ENCODE measurements around the gene IMPA2.
"Not testable (repeated sequence)": the region's sequence is repeated elsewhere in the genome, so short reads cannot be mapped to it uniquely, and the experiment has no call there.

IMPA2 gene

DNA sequence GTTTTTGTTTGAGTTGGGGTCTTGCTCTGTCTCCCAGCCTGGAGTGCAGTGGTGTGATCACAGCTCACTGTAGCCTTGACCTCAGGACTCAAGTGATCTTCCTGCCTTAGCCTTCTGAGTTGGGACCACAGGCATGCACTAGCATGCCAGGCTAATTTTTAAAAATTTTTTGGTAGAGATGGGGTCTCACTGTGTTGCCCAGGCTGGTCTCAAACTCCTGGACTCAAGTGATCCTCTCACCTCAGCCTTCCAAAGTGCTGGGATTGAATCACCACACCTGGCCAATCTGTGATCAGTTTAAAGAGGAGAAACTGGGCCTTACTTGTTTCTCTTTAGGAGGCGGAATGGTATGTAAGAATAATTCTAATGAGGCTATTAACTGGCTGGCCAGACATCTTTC, 49.9 kb downstream of the IMPA2 start:
- Histone ChIP-seq H3K9ac (ENCODE audit: low read length in 2 of 2) (no peak overlapping the region), H3K9me3 (ENCODE audit: control insufficient read depth in 2 of 2, low read length in 2 of 2) (no peaks in the 10 kb centered on the region), H3K27ac (ENCODE audit: low read length) (no peak overlapping the region), H3K27me3 (ENCODE audit: control insufficient read depth in 1 of 2, insufficient read depth in 2 of 2, low read length in 2 of 2) (no peaks in the 10 kb centered on the region), H3K4me3 (ENCODE audit: low read length in 2 of 2) (no peak overlapping the region), H3K4me1 (ENCODE audit: control insufficient read depth, insufficient read depth, low read length) (peaks cover 16% of the 10 kb centered on the region), H3K36me3 (ENCODE audit: control insufficient read depth in 2 of 2, insufficient read depth in 2 of 2, low read length in 2 of 2) (peaks cover 7 to 17% of the 10 kb centered on the region in 2 donors)

DNA sequence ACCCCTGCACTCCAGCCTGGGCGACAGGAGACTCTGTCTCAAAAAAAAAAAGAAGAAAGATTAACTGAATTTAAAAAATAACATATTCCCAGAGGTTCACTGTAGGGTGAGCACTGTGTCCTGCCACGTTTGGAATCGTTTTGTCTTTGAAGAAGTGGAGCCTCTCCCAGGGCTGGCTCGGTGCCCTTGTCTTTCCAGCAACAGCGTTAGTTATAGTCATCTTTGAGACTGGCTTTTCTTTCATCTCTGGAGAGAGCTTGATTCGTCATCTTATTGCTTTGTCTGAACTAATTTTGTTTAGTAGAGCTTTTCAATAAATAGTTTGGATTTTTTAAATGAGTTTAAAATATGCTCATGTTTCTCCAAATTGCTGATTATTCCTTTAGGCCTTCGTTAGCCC, 50.5 kb downstream of the IMPA2 start:
- H3K9ac ChIP-seq (ENCODE audit: low read length in 2 of 2) = no peak overlapping the region
- peaks cover 7 to 17% of the 10 kb centered on the region in 2 donors for H3K36me3 ChIP-seq (ENCODE audit: control insufficient read depth in 2 of 2, insufficient read depth in 2 of 2, low read length in 2 of 2)
- H3K27me3 ChIP-seq (ENCODE audit: control insufficient read depth in 1 of 2, insufficient read depth in 2 of 2, low read length in 2 of 2) = no peaks in the 10 kb centered on the region
- H3K27ac ChIP-seq (ENCODE audit: low read length) = no peak overlapping the region
- H3K4me3 ChIP-seq (ENCODE audit: low read length in 2 of 2) = no peak overlapping the region
- H3K4me1 ChIP-seq (ENCODE audit: control insufficient read depth, insufficient read depth, low read length) = peaks cover 13% of the 10 kb centered on the region
- H3K9me3 ChIP-seq (ENCODE audit: control insufficient read depth in 2 of 2, low read length in 2 of 2) = no peaks in the 10 kb centered on the region

GRCh38 chr18:12032786-12033642, 51.7 kb downstream of the IMPA2 start:
- Histone ChIP-seq H3K4me1 (ENCODE audit: control insufficient read depth, insufficient read depth, low read length) (peaks cover 12% of the 10 kb centered on the region), H3K27me3 (ENCODE audit: control insufficient read depth in 1 of 2, insufficient read depth in 2 of 2, low read length in 2 of 2) (no peaks in the 10 kb centered on the region), H3K4me3 (ENCODE audit: low read length in 2 of 2) (no peak overlapping the region), H3K9me3 (ENCODE audit: control insufficient read depth in 2 of 2, low read length in 2 of 2) (no peaks in the 10 kb centered on the region), H3K27ac (ENCODE audit: low read length) (no peak overlapping the region), H3K36me3 (ENCODE audit: control insufficient read depth in 2 of 2, insufficient read depth in 2 of 2, low read length in 2 of 2) (peaks cover 7 to 17% of the 10 kb centered on the region in 2 donors), H3K9ac (ENCODE audit: low read length in 2 of 2) (no peak overlapping the region)

DNA sequence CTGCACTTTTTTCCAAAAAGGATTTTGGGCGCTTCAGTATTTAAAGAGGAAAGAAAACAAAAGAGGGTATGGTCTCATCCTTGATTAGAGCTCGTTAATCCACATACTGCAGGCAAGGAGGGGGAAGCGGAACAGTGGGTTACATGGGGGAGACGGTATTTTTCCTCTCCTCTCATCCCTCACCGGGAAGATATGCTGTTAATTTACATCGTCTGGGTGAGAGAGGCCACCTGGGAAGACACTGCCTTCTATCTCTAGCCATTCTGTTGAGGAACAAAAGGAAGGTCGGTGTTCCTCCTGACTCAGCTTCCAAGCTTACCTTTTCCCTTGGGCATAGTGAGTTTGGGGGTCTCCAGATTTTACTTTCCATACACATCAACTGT, 52.3 kb downstream of the IMPA2 start:
- Histone ChIP-seq H3K27me3 (ENCODE audit: control insufficient read depth in 1 of 2, insufficient read depth in 2 of 2, low read length in 2 of 2) (no peaks in the 10 kb centered on the region), H3K4me1 (ENCODE audit: control insufficient read depth, insufficient read depth, low read length) (peaks cover 17% of the 10 kb centered on the region), H3K36me3 (ENCODE audit: control insufficient read depth in 2 of 2, insufficient read depth in 2 of 2, low read length in 2 of 2) (peaks cover 5 to 13% of the 10 kb centered on the region in 2 donors), H3K4me3 (ENCODE audit: low read length in 2 of 2) (no peak overlapping the region), H3K27ac (ENCODE audit: low read length) (no peak overlapping the region), H3K9me3 (ENCODE audit: control insufficient read depth in 2 of 2, low read length in 2 of 2) (no peaks in the 10 kb centered on the region), H3K9ac (ENCODE audit: low read length in 2 of 2) (no peak overlapping the region)

- no peak overlapping the region for H3K9ac ChIP-seq (ENCODE audit: low read length in 2 of 2)
- peaks cover 3 to 11% of the 10 kb centered on the region in 2 donors for H3K36me3 ChIP-seq (ENCODE audit: control insufficient read depth in 2 of 2, insufficient read depth in 2 of 2, low read length in 2 of 2)
- no peaks in the 10 kb centered on the region for H3K27me3 ChIP-seq (ENCODE audit: control insufficient read depth in 1 of 2, insufficient read depth in 2 of 2, low read length in 2 of 2)
- H3K4me3 ChIP-seq (ENCODE audit: low read length in 2 of 2) = no peak overlapping the region
- no peaks in the 10 kb centered on the region for H3K9me3 ChIP-seq (ENCODE audit: control insufficient read depth in 2 of 2, low read length in 2 of 2)
- no peak overlapping the region for H3K27ac ChIP-seq (ENCODE audit: low read length)
- peaks cover 20% of the 10 kb centered on the region for H3K4me1 ChIP-seq (ENCODE audit: control insufficient read depth, insufficient read depth, low read length)
Observed at GRCh38 chr18:12034241-12035100, 53.2 kb downstream of the IMPA2 start.

DNA sequence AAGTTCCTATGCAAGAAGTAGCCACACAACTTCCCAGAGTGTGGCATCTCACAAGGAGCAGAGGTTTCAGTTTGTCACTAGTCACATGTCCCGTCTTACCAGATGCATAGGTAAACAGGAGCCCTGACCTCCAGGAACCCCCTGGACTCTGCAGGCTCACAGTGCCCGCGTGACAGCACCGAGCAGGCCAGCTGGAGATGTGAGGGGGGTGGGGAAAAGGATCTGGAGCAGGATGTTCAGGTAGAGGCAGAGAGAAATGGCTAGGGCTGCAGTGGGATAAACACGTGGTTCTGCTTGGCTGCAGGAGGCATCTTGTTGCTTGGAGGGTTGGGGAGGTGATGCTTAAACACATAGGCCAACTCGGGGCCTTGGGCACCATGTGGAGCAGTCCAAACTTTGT, 54.2 kb downstream of the IMPA2 start:
- peaks cover 20% of the 10 kb centered on the region for H3K4me1 ChIP-seq (ENCODE audit: control insufficient read depth, insufficient read depth, low read length)
- no peak overlapping the region for H3K27ac ChIP-seq (ENCODE audit: low read length)
- H3K27me3 ChIP-seq (ENCODE audit: control insufficient read depth in 1 of 2, insufficient read depth in 2 of 2, low read length in 2 of 2) = no peaks in the 10 kb centered on the region
- H3K36me3 ChIP-seq (ENCODE audit: control insufficient read depth in 2 of 2, insufficient read depth in 2 of 2, low read length in 2 of 2) = peaks cover 3 to 5% of the 10 kb centered on the region in 2 donors
- no peaks in the 10 kb centered on the region for H3K9me3 ChIP-seq (ENCODE audit: control insufficient read depth in 2 of 2, low read length in 2 of 2)
- H3K4me3 ChIP-seq (ENCODE audit: low read length in 2 of 2) = no peak overlapping the region
- no peak overlapping the region for H3K9ac ChIP-seq (ENCODE audit: low read length in 2 of 2)

DNA sequence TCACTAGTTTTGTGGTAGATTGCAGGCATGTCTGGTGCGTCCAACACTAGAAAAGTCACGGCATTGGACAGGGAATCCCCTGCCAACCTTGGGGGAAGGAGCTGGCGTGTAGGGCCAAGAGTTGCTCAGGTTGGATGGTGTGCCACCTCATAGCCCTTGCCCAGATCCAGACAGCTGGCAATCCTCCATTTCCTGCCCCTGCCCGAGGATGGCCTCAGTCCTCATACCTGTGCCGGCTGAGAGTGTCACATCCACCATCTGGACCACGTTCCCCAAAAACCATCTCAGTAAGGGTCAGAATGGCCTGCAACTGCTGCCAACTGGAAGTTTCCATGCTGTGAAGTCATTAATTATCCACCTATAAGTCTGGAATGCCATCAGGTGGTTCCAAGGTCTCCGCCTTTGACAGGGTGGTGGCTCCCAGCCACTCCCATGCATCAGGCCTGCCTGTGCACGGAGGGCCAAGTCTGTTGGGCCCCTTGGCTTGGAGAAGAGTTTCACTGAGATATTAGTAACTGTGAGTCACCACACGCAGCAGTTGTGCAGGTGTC, 55.0 kb downstream of the IMPA2 start:
- H3K27me3 ChIP-seq (ENCODE audit: control insufficient read depth in 1 of 2, insufficient read depth in 2 of 2, low read length in 2 of 2) = no peaks in the 10 kb centered on the region
- no peak overlapping the region for H3K9ac ChIP-seq (ENCODE audit: low read length in 2 of 2)
- no peaks in the 10 kb centered on the region for H3K9me3 ChIP-seq (ENCODE audit: control insufficient read depth in 2 of 2, low read length in 2 of 2)
- H3K4me1 ChIP-seq (ENCODE audit: control insufficient read depth, insufficient read depth, low read length) = peaks cover 20% of the 10 kb centered on the region
- no peaks in the 10 kb centered on the region for H3K36me3 ChIP-seq (ENCODE audit: control insufficient read depth in 2 of 2, insufficient read depth in 2 of 2, low read length in 2 of 2)
- no peak overlapping the region for H3K27ac ChIP-seq (ENCODE audit: low read length)
- no peak overlapping the region for H3K4me3 ChIP-seq (ENCODE audit: low read length in 2 of 2)

DNA sequence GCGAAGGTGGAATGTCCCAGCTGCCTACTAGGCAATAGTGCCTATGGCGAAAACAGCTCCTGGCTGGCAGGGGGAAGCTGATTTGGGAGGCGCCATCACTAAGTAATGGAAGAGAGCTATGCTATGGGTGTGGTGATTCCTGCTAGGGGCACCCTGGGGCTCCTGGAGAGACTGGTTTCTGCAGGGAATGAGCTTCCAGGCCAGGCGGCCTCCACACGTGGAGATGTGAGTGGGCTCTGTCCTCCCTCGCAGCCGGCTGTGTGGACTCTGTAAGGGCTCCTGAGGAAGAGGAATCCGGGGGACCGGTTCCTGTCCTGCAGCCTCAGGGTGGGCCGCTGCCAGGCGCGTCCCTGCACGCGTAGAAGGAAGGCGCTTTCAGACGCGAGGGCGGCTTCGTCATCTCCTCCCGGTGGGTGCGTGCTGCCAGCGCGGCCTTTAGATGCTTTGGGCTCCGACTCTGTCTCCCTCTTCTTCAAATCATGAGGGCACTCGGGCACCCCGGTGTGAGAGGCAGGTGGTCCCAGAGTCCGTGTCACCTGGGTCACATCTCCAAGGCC, 56.9 kb downstream of the IMPA2 start:
- Histone ChIP-seq H3K27ac (ENCODE audit: low read length) (no peak overlapping the region), H3K36me3 (ENCODE audit: control insufficient read depth in 2 of 2, insufficient read depth in 2 of 2, low read length in 2 of 2) (no peaks in the 10 kb centered on the region), H3K27me3 (ENCODE audit: control insufficient read depth in 1 of 2, insufficient read depth in 2 of 2, low read length in 2 of 2) (no peaks in the 10 kb centered on the region), H3K4me1 (ENCODE audit: control insufficient read depth, insufficient read depth, low read length) (peaks cover 14% of the 10 kb centered on the region), H3K9ac (ENCODE audit: low read length in 2 of 2) (peak overlapping the region in 1 of 2 donors; percentile 54), H3K4me3 (ENCODE audit: low read length in 2 of 2) (peak overlapping the region; percentile 63 to 79), H3K9me3 (ENCODE audit: control insufficient read depth in 2 of 2, low read length in 2 of 2) (no peaks in the 10 kb centered on the region)

- no peak overlapping the region for H3K27ac ChIP-seq (ENCODE audit: low read length)
- H3K36me3 ChIP-seq (ENCODE audit: control insufficient read depth in 2 of 2, insufficient read depth in 2 of 2, low read length in 2 of 2) = no peaks in the 10 kb centered on the region
- H3K4me3 ChIP-seq (ENCODE audit: low read length in 2 of 2) = peak overlapping the region; percentile 63 to 79
- H3K9me3 ChIP-seq (ENCODE audit: control insufficient read depth in 2 of 2, low read length in 2 of 2) = no peaks in the 10 kb centered on the region
- no peaks in the 10 kb centered on the region for H3K27me3 ChIP-seq (ENCODE audit: control insufficient read depth in 1 of 2, insufficient read depth in 2 of 2, low read length in 2 of 2)
- H3K4me1 ChIP-seq (ENCODE audit: control insufficient read depth, insufficient read depth, low read length) = peaks cover 11% of the 10 kb centered on the region
- peak overlapping the region; percentile 54 to 64 for H3K9ac ChIP-seq (ENCODE audit: low read length in 2 of 2)
Observed at GRCh38 chr18:12038639-12039539, 57.6 kb downstream of the IMPA2 start.

DNA sequence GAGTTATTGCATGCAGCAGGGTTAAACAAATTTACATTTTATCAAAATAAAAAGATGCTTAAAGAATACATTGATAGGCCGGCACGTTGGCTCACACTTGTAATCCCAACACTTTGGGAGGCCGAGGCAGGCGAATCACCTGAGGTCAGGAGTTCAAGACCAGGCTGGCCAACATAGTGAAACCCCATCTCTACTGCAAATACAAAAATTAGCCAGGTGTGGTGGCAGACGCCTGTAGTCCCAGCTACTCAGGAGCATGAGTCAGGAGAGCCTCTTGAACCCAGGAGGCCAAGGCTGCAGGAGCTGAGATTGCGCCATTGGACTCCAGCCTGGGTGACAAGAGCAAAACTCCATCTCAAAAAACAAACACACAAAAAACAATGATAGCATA, 58.2 kb downstream of the IMPA2 start:
- peaks cover 11% of the 10 kb centered on the region for H3K4me1 ChIP-seq (ENCODE audit: control insufficient read depth, insufficient read depth, low read length)
- not testable (repeated sequence) for H3K9ac ChIP-seq (ENCODE audit: low read length in 2 of 2); H3K36me3 ChIP-seq (ENCODE audit: control insufficient read depth in 2 of 2, insufficient read depth in 2 of 2, low read length in 2 of 2); H3K27me3 ChIP-seq (ENCODE audit: control insufficient read depth in 1 of 2, insufficient read depth in 2 of 2, low read length in 2 of 2); H3K27ac ChIP-seq (ENCODE audit: low read length); H3K4me3 ChIP-seq (ENCODE audit: low read length in 2 of 2); H3K9me3 ChIP-seq (ENCODE audit: control insufficient read depth in 2 of 2, low read length in 2 of 2)

All from stomach smooth muscle (tissue), 2 donors.